ENCODE data around the gene FH. TPM values are rescaled to one million over a fixed set of nuclear protein-coding genes. Genes with fewer than 3 reads are reported as not detected.

Gene FH
- total RNA-seq, 3 donors from 2014 or later = 43.2 to 48.0 (median 44.2) TPM

DNA sequence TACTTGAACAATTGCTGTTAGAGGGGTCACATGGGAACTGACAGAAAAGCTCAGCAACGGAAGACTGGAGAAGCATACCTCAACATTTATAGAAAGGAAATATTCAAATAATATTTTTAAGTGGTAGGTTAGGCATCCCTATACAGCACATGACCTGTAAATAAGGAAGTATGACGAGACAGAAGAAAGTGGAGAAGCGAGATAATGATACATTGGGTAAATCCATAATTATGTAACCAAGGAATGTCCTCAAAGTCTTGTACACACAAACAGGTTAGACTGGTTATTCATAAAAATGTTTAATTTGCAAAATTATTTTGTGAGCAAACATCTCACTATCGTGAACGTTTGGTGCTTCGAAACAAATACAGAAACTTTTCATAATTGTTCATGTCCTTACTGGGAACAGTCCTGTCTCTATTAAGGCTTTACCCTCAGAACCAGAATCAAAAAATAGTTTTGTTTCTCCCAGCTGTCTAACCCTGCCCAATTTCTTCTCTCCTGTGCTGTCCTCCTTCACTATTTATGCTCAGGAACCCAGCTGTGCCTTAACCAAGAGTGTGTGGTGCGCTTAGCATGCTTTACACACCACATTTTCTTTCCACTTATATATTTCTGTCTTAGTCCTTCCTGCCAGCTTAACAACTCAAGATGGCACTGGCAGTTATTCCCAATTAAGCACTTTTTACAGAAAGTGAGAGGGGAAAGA is 22.8 kb upstream of the FH start:
- TF ChIP-seq, protein P1, sequence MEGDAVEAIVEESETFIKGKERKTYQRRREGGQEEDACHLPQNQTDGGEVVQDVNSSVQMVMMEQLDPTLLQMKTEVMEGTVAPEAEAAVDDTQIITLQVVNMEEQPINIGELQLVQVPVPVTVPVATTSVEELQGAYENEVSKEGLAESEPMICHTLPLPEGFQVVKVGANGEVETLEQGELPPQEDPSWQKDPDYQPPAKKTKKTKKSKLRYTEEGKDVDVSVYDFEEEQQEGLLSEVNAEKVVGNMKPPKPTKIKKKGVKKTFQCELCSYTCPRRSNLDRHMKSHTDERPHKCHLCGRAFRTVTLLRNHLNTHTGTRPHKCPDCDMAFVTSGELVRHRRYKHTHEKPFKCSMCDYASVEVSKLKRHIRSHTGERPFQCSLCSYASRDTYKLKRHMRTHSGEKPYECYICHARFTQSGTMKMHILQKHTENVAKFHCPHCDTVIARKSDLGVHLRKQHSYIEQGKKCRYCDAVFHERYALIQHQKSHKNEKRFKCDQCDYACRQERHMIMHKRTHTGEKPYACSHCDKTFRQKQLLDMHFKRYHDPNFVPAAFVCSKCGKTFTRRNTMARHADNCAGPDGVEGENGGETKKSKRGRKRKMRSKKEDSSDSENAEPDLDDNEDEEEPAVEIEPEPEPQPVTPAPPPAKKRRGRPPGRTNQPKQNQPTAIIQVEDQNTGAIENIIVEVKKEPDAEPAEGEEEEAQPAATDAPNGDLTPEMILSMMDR (IDR thresholded peaks at IDR 0.05) = no peak
- no peak for TF ChIP-seq POLR2AphosphoS5 (IDR thresholded peaks at IDR 0.05)
- no peak for TF ChIP-seq POLR2A (IDR thresholded peaks at IDR 0.05)

GRCh38 chr1:241536969-241537368 is 17.4 kb upstream of the FH start:
- Histone ChIP-seq H3K9me3 (no peaks in the 10 kb centered on the region), H3K4me1 (no peaks in the 10 kb centered on the region), H3K27ac (no peak overlapping the region), H3K27me3 (no peaks in the 10 kb centered on the region), H3K36me3 (no peaks in the 10 kb centered on the region), H3K4me3 (no peak overlapping the region)
- TF ChIP-seq POLR2AphosphoS5 (IDR thresholded peaks at IDR 0.05) = no peak
- TF ChIP-seq, protein P1 (IDR thresholded peaks at IDR 0.05) = no peak
- TF ChIP-seq POLR2A (IDR thresholded peaks at IDR 0.05) = no peak
- no peak for DNase-seq (ENCODE audit: low spot score in 2 of 2)
- intact Hi-C loops (cut with DNase I; ENCODE audit: low total_unique reads) = no loop called here

More for the DNA sequence above, 22.8 kb upstream of the FH start:
- Histone ChIP-seq H3K36me3 (no peaks in the 10 kb centered on the region), H3K9me3 (no peaks in the 10 kb centered on the region), H3K27ac (peak overlapping the region; percentile 12 to 43), H3K4me1 (no peaks in the 10 kb centered on the region), H3K4me3 (no peak overlapping the region), H3K27me3 (no peaks in the 10 kb centered on the region)
- intact Hi-C loops (cut with DNase I; ENCODE audit: low total_unique reads) = no loop called here
- DNase-seq (ENCODE audit: low spot score in 2 of 2) = no peak

- no peaks in the 10 kb centered on the region for H3K9me3 ChIP-seq
- H3K36me3 ChIP-seq = no peaks in the 10 kb centered on the region
- intact Hi-C loops (cut with DNase I; ENCODE audit: low total_unique reads) = no loop called here
- no peaks in the 10 kb centered on the region for H3K27me3 ChIP-seq
- H3K27ac ChIP-seq = no peak overlapping the region
- TF ChIP-seq, protein P1 (IDR thresholded peaks at IDR 0.05) = no peak
- TF ChIP-seq POLR2AphosphoS5 (IDR thresholded peaks at IDR 0.05) (no peak), POLR2A (IDR thresholded peaks at IDR 0.05) (no peak)
- no peak for DNase-seq (ENCODE audit: low spot score in 2 of 2)
- no peak overlapping the region for H3K4me3 ChIP-seq
- H3K4me1 ChIP-seq = no peaks in the 10 kb centered on the region
Measured at GRCh38 chr1:241536304-241536703, 16.7 kb upstream of the FH start.

- no peaks in the 10 kb centered on the region for H3K27me3 ChIP-seq
- H3K27ac ChIP-seq = no peak overlapping the region
- no peak overlapping the region for H3K4me3 ChIP-seq
- no peaks in the 10 kb centered on the region for H3K9me3 ChIP-seq
- DNase-seq (ENCODE audit: low spot score in 2 of 2) = no peak
- intact Hi-C loops (cut with DNase I; ENCODE audit: low total_unique reads) = no loop called here
- TF ChIP-seq, protein P1 (IDR thresholded peaks at IDR 0.05) = no peak
- no peak for TF ChIP-seq POLR2AphosphoS5 (IDR thresholded peaks at IDR 0.05)
- no peak for TF ChIP-seq POLR2A (IDR thresholded peaks at IDR 0.05)
- H3K36me3 ChIP-seq = no peaks in the 10 kb centered on the region
- no peaks in the 10 kb centered on the region for H3K4me1 ChIP-seq
Measured at GRCh38 chr1:241533326-241534115, 14.0 kb upstream of the FH start.

DNA sequence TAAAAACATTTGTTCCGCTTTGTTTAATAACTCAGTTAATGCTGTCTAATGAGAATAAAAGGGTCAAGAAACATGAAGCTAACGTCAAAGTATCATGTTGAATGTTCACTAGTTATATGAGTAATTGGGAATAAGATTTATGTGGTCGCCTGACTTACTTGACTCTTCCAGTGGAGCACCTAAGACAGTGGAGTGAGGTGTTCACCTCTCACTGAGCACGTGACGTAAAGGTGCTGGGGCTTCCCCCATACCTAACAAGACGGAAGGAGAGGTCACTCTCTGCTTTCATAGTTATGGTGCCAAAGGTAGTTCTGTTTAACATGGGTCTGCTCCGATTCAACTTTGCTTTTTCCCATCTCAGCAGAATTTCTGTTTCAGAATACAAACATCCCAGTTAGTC is 13.3 kb upstream of the FH start:
- TF ChIP-seq, protein P1 (IDR thresholded peaks at IDR 0.05) = no peak
- TF ChIP-seq POLR2A (IDR thresholded peaks at IDR 0.05) (no peak), POLR2AphosphoS5 (IDR thresholded peaks at IDR 0.05) (no peak)
- H3K4me1 ChIP-seq = no peaks in the 10 kb centered on the region
- intact Hi-C loops (cut with DNase I; ENCODE audit: low total_unique reads) = no loop called here
- H3K9me3 ChIP-seq = no peaks in the 10 kb centered on the region
- H3K27me3 ChIP-seq = no peaks in the 10 kb centered on the region
- DNase-seq (ENCODE audit: low spot score in 2 of 2) = no peak
- no peaks in the 10 kb centered on the region for H3K36me3 ChIP-seq
- no peak overlapping the region for H3K27ac ChIP-seq
- no peak overlapping the region for H3K4me3 ChIP-seq
